Measurements from ENCODE around the gene ARPC2. TPM values are rescaled to one million over a fixed set of nuclear protein-coding genes. Genes with fewer than 3 reads are reported as not detected.

ARPC2 gene
- total RNA-seq, 4 donors from 2014 or later, result 181 to 231 (median 193) TPM

DNA sequence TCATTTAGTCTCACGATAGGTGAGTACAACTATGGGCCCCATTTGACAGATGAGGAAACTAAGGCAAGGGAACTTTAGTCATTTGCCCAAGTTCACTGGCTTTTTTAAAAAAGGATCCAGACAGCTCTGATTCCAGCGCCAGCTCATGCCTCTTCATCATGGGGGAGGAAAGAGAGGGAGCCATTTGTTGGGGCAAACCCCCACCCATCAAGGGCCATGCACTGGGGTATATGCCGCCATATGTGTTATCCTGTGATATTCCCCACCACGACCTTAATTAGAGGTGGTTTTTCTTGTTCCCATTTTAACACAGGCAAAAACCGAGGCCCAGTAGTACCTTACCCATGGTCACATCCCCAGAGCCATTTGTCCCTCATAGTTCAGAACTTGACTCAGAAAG, 43.2 kb downstream of the ARPC2 start:
- Histone ChIP-seq H3K9me3 (no peaks in the 10 kb centered on the region), H3K4me1 (peaks cover 24 to 25% of the 10 kb centered on the region in 2 donors), H3K36me3 (peaks cover 0 to 36% of the 10 kb centered on the region in 2 donors), H3K27ac (peak overlapping the region; percentile 75 to 83 (median 78)), H3K27me3 (no peaks in the 10 kb centered on the region), H3K4me3 (no peak overlapping the region)
- TF ChIP-seq, protein P1, sequence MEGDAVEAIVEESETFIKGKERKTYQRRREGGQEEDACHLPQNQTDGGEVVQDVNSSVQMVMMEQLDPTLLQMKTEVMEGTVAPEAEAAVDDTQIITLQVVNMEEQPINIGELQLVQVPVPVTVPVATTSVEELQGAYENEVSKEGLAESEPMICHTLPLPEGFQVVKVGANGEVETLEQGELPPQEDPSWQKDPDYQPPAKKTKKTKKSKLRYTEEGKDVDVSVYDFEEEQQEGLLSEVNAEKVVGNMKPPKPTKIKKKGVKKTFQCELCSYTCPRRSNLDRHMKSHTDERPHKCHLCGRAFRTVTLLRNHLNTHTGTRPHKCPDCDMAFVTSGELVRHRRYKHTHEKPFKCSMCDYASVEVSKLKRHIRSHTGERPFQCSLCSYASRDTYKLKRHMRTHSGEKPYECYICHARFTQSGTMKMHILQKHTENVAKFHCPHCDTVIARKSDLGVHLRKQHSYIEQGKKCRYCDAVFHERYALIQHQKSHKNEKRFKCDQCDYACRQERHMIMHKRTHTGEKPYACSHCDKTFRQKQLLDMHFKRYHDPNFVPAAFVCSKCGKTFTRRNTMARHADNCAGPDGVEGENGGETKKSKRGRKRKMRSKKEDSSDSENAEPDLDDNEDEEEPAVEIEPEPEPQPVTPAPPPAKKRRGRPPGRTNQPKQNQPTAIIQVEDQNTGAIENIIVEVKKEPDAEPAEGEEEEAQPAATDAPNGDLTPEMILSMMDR (IDR thresholded peaks at IDR 0.05 in 4 of 5, conservative IDR thresholded peaks at IDR 0.05 in 1 of 5), result no peak
- TF ChIP-seq POLR2A (IDR thresholded peaks at IDR 0.05), result no peak
- no peak for DNase-seq
- in situ Hi-C loops (cut with MboI; ENCODE audit: low sequenced_read_pairs in 4 of 4) (loop anchor here in 1 of 4 donors (10.0 kb wide), 1 partner anchor 75 kb away; no protein-coding TSS in a partner anchor), intact Hi-C loops (cut with DNase I; ENCODE audit: low total_unique reads) (no loop called here)
- no peak for ATAC-seq

DNA sequence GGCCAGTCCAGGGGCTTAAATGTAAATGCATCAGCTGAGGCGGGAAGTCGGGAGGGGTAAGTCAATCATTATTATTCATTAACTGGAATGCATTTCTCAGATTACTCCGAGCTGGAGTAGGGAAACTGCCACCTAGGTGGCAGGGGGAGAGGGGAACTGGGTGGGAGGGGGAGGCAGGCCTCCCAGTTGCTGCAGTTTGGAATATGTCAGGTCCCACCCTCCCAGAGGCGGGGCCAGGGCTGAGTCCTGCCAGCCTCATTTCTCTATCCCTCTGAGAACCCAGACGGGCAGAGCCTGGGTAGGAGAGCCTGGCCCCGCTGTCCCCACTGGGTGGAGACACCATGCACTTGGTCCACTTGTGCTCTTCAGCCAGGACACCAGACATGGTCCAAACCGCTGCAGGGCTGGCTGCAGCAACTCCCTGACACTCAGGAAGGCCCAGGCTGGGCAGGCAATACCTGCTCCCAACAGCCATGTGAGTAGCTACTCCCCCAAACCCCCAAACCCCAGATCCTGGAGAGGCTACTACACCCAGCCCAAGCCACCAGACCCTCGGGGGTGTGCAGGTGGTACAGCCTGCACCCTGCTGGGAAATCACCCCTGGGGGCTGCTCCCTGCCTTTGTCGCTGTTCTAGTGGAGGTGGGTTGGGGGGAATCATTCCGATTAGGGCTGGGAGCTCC, 43.9 kb downstream of the ARPC2 start, which contains the start of gene GPBAR1:
Gene GPBAR1, plus strand, starts transcription at position 274 of the 681 bp plus-strand sequence. CDS start 1,710 bp downstream, outside the sequence.
- in situ Hi-C loops (cut with MboI; ENCODE audit: low sequenced_read_pairs in 4 of 4), result loop anchor here in 1 of 4 donors (10.0 kb wide), 1 partner anchor 76 kb away; no protein-coding TSS in a partner anchor
- no peak within 1 kb of the TSS for H3K4me3 ChIP-seq

DNA sequence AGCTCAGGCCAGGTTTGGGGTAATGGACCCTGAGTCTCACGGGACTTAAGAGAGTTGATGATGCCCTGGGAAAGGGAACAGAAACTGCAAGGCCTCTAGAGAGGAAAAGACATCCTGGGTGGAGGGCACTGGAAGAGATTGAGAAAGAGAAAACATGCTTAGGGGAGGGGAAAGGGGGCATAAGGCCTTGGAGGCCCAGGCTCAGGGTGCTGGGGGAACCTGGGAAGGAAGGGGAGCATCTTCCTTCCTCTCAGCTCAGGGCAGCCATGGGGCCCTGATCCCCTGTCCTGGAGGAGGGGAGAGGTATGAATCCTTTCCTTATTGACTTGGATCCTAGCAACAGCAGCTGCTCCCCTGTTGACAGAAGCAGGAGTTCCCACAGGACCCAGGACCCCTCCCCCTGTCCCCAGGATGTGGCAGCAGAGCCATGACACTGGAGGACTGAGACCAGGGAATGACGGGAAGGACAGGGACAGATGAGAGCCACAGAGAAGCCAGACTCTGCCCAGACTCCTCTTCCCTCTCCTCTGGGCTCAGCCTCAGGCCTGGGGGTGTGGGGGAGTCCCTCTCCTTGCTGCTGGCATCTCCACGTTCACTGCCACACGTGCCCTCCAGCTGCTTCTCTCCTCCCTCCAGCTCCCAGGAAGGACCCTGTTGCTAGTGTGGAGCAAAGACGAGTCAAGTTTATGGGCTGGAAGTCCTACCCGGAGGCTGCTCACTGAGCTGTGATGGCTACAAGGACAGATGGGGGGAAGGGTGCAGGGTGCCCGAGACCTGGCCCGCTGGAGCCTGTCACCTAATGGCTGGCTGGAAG, 44.6 kb downstream of the ARPC2 start:
- Histone ChIP-seq H3K9me3 (no peaks in the 10 kb centered on the region), H3K27me3 (no peaks in the 10 kb centered on the region), H3K4me1 (peaks cover 24 to 25% of the 10 kb centered on the region in 2 donors), H3K4me3 (no peak overlapping the region), H3K27ac (peak overlapping the region in 3 of 4 donors; percentile 75 to 83 (median 76)), H3K36me3 (peaks cover 0 to 36% of the 10 kb centered on the region in 2 donors)
- in situ Hi-C loops (cut with MboI; ENCODE audit: low sequenced_read_pairs in 4 of 4) (loop anchor here in 1 of 4 donors (10.0 kb wide), 1 partner anchor 77 kb away; no protein-coding TSS in a partner anchor), intact Hi-C loops (cut with DNase I; ENCODE audit: low total_unique reads) (no loop called here)
- DNase-seq (peak in 1 of 2 donors; percentile 10), ATAC-seq (no peak)
- TF ChIP-seq, protein P1 (IDR thresholded peaks at IDR 0.05 in 4 of 5, conservative IDR thresholded peaks at IDR 0.05 in 1 of 5), result no peak

More for the DNA sequence above, 43.9 kb downstream of the ARPC2 start, which contains the start of gene GPBAR1:
- Histone ChIP-seq H3K4me1 (peaks cover 24 to 25% of the 10 kb centered on the region in 2 donors), H3K9me3 (no peaks in the 10 kb centered on the region), H3K27ac (peak within 1 kb of the TSS; percentile 75 to 83 (median 78)), H3K36me3 (peaks cover 0 to 36% of the 10 kb centered on the region in 2 donors), H3K27me3 (no peaks in the 10 kb centered on the region)
- intact Hi-C loops (cut with DNase I; ENCODE audit: low total_unique reads), result no loop called here
- DNase-seq (peak in 1 of 2 donors; percentile 33), ATAC-seq (no peak)
- no peak for TF ChIP-seq POLR2A (IDR thresholded peaks at IDR 0.05)
- TF ChIP-seq, protein P1 (IDR thresholded peaks at IDR 0.05 in 4 of 5, conservative IDR thresholded peaks at IDR 0.05 in 1 of 5), result no peak

- in situ Hi-C loops (cut with MboI; ENCODE audit: low sequenced_read_pairs in 4 of 4) (loop anchor here in 1 of 4 donors (10.0 kb wide), 1 partner anchor 77 kb away; no protein-coding TSS in a partner anchor), intact Hi-C loops (cut with DNase I; ENCODE audit: low total_unique reads) (no loop called here)
- Histone ChIP-seq H3K27ac (no peak overlapping the region), H3K9me3 (no peaks in the 10 kb centered on the region), H3K36me3 (peaks cover 0 to 41% of the 10 kb centered on the region in 2 donors), H3K27me3 (no peaks in the 10 kb centered on the region), H3K4me1 (peaks cover 22 to 26% of the 10 kb centered on the region in 2 donors), H3K4me3 (no peak overlapping the region)
- TF ChIP-seq POLR2A (IDR thresholded peaks at IDR 0.05), result no peak
- TF ChIP-seq, protein P1 (IDR thresholded peaks at IDR 0.05 in 4 of 5, conservative IDR thresholded peaks at IDR 0.05 in 1 of 5), result no peak
- ATAC-seq (no peak), DNase-seq (no peak)
These were observed 45.2 kb downstream of the ARPC2 start for GRCh38 chr2:218262237-218262600.

All from gastrocnemius medialis (tissue), 4 donors.